Endothelial cell (in vitro differentiated cells): ENCODE results near the gene TPP2. TPM values are rescaled to one million over a fixed set of nuclear protein-coding genes. Genes with fewer than 3 reads are reported as not detected.

ENCODE experiments used
- DNase-seq: peaks from one replicate; pipeline ENCODE4 v3.0.0; 2021; ENCODE audit warnings: low spot score
- H3K27ac Mint-ChIP-seq: one replicate; pipeline ENCODE4 v1.8.0; 2021; ENCODE audit warnings: mixed read lengths, inconsistent platforms; ENCODE audit not compliant: unreplicated experiment
- H3K27me3 Mint-ChIP-seq: one replicate; pipeline ENCODE4 v1.8.0; 2021; ENCODE audit warnings: mild to moderate bottlenecking, moderate library complexity, mixed read lengths, inconsistent platforms; ENCODE audit not compliant: unreplicated experiment
- H3K36me3 Mint-ChIP-seq: one replicate; pipeline ENCODE4 v1.8.0; 2021; ENCODE audit warnings: mild to moderate bottlenecking, low read depth, mixed read lengths, inconsistent platforms; ENCODE audit not compliant: unreplicated experiment
- H3K4me1 Mint-ChIP-seq: one replicate; pipeline ENCODE4 v1.8.0; 2021; ENCODE audit warnings: mild to moderate bottlenecking, mixed read lengths, inconsistent platforms; ENCODE audit not compliant: unreplicated experiment
- H3K4me3 Mint-ChIP-seq: one replicate; pipeline ENCODE4 v1.8.0; 2021; ENCODE audit warnings: mild to moderate bottlenecking, mixed read lengths, inconsistent platforms; ENCODE audit not compliant: unreplicated experiment
- H3K9me3 Mint-ChIP-seq: one replicate; pipeline ENCODE4 v1.8.0; 2021; ENCODE audit warnings: mixed read lengths, inconsistent platforms; ENCODE audit not compliant: unreplicated experiment
- CTCF ChIP-seq: fragments of 200-600 bp; sonication (generic); IDR thresholded peaks from one replicate; pipeline ENCODE4 v1.5.0; 2021; ENCODE audit warnings: antibody characterized with exemption; ENCODE audit not compliant: unreplicated experiment
- total RNA-seq: library from RNA; stranded (reverse); fragmentation: NEBNext Ultra II Directional; extraction: Animal tissue kit (Norgen Biotek cat#: 25700); gene quantifications from one replicate; pipeline ENCODE4 v1.2.1, GENCODE V29; 2021; ENCODE audit not compliant: unreplicated experiment

Gene TPP2
- total RNA-seq, 1 donor from 2014 or later: 91.2 TPM

- DNase-seq: no peak
- Mint-ChIP-seq H3K36me3 (no peaks in the 10 kb centered on the region), H3K9me3 (no peaks in the 10 kb centered on the region), H3K27me3 (no peaks in the 10 kb centered on the region), H3K4me1 (peaks cover 3% of the 10 kb centered on the region), H3K27ac (no peak overlapping the region), H3K4me3 (no peak overlapping the region)
- no peak for TF ChIP-seq CTCF
Observed at GRCh38 chr13:102726430-102726829, 129.6 kb downstream of the TPP2 start.

Other genes starting within 250 kb of the TPP2 start
- 0.13 TPM for gene FGF14, start 194.9 kb upstream of the TPP2 start, total RNA-seq
- not detected for gene METTL21C, start 98.1 kb downstream of the TPP2 start, total RNA-seq
- 10.5 TPM for gene TEX30, start 176.8 kb downstream of the TPP2 start, total RNA-seq
- 15.2 TPM for gene POGLUT2, start 202.0 kb downstream of the TPP2 start, total RNA-seq
- 16.6 TPM for gene BIVM, start 202.1 kb downstream of the TPP2 start, total RNA-seq
- 43.8 TPM for gene ERCC5, start 249.0 kb downstream of the TPP2 start, total RNA-seq